GM10266 (cell line): ENCODE measurements around the gene TSPO.

Source experiments
- DNase-seq: peaks from one replicate; pipeline ENCODE4 v3.0.0; 2012; ENCODE audit errors: extremely low spot score
- CTCF ChIP-seq: IDR thresholded peaks from 2 replicates; pipeline ENCODE4 v1.5.1; 2012; ENCODE audit warnings: mild to moderate bottlenecking, low read depth; ENCODE audit not compliant: control insufficient read depth, insufficient read depth; ENCODE audit errors: missing control alignments

Gene TSPO

GRCh38 chr22:43113526-43114251, 37.7 kb upstream of the TSPO start:
- TF ChIP-seq CTCF, result no peak
- no peak for DNase-seq

GRCh38 chr22:43114958-43115357, 36.4 kb upstream of the TSPO start:
- TF ChIP-seq CTCF, result no peak
- DNase-seq, result no peak

GRCh38 chr22:43116932-43117331, 34.4 kb upstream of the TSPO start:
- TF ChIP-seq CTCF, result no peak
- DNase-seq, result no peak

- DNase-seq, result no peak
- no peak for TF ChIP-seq CTCF
Measured at GRCh38 chr22:43118024-43118849, 33.1 kb upstream of the TSPO start.

GRCh38 chr22:43118953-43119458, 32.4 kb upstream of the TSPO start:
- DNase-seq, result no peak
- no peak for TF ChIP-seq CTCF

- no peak for DNase-seq
- TF ChIP-seq CTCF, result no peak
Measured at GRCh38 chr22:43126501-43127165, 24.7 kb upstream of the TSPO start.
